Fibroblast of gingiva (primary cell): ENCODE results near the gene IGF2BP2.
"Not testable (repeated sequence)": the region's sequence is repeated elsewhere in the genome, so short reads cannot be mapped to it uniquely, and the experiment has no call there.

Experiments used
- DNase-seq: peaks from one replicate; pipeline ENCODE4 v3.0.0-alpha.2; 2011; ENCODE audit warnings: low read depth

Gene IGF2BP2

DNA sequence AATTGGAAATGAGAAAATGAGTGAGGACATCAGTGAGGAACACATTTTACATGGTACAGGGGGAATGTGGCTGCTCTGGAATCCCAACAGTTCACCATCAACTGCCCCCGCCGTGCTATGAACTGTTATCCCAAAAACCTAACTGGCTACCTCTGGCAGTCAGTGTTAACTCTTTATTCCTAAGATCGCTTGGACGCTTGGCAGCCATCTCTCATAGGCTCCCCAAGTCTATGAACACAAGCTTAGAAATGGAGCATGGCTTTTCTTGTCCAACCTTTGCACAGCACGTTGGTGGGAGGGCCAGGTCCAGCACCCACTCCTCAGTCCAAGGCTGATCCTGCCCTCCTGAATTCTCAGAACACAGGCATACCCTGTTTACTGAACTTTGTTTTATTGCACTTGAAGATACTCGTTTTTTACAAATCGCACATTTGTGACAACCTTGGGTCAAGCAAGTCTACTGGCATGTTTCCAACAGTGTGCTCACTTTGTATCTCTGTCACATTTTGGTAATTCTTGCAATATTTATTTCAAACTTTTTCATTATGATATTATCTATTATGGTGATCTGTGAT, 185.1 kb downstream of the IGF2BP2 start:
- DNase-seq: no peak

DNA sequence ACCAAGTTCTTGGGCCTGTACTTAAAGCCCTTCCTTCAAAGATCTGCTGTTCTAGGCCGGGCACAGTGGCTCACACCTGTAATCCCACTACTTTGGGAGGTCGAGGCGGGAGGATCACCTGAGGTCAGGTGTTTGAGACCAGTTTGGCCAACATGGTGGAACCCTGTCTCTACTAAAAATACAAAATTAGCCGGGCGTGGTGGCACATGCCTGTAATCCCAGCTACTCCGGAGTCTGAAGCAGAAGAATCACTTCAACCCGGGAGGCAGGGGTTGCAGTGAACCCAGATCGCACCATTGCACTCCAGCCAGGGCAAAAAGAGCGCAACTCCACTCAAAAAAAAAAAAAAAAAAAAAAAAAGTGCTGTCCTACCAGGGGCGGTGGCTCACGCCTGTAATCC, 186.2 kb downstream of the IGF2BP2 start:
- DNase-seq: not testable (repeated sequence)

DNA sequence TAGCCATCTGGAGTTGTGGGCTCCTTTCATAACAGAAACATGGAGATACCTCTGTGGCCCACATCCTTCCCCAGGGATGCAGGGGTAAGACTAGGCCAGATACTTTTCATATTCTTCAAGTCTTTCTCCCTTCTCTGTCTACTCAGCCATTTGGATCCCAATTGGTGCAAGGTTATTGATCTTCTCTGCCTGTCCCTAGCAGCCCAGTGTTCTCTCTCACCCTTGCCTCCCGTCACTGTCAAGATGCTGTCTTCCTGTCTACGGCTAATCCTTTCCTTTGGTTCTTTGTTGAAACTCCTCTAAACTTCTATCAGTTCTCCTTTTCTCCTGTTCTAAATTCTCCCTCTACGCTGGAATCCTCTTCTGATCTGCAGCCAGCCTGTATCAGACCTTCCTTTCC, 187.5 kb downstream of the IGF2BP2 start:
- no peak for DNase-seq

DNA sequence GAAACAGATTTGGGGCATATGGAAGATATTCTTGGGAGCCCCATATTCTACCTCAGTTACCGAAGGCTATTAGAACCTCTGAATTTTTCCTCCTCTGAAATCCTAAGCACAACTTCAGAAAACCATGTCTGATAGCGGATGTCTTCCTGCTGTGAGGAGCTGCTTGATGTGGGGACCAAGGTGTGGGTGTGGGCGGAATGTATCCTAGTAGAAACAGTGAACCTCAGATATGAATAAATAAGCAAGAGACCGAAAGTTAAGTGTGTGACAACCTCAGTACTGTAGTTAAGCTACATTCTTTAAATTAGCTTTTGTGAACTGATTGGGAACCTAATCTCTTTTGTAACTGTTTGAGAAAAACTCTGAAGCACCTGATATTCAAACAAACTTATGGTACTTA, 191.8 kb downstream of the IGF2BP2 start:
- no peak for DNase-seq

DNA sequence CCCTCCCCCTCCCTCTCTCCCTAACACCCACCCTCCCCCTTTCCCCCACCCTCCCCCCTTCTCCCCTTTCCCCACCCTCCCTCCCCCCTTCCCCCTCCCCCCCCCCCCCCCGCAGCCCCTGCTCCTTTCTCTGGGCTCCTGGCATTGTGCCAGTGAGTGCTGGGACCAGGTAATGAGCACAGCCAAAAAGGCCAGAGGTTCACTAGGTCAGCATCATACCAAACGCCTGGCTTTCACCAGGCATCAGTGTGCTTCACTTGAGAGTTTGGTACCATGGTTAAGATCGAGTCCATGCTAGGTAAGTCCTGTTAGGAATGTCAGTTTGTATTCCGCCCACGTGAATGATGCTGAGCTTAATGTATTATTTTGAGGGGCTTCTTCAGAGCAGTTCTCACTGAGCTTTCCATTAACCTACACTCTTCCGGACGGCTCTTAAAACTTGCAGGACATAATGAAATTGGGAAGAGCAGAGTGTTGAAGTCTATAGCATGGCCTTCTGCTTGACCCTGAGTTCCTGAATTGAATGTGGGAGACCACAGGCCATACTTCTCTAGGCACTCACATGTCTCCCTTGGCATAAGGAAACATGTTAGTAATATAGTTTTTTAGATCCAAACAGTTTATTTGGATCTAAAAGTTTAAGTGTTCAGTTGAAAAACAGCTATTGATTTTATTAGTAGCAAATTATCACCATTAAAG, 193.2 kb downstream of the IGF2BP2 start:
- peak; percentile 13 for DNase-seq

DNA sequence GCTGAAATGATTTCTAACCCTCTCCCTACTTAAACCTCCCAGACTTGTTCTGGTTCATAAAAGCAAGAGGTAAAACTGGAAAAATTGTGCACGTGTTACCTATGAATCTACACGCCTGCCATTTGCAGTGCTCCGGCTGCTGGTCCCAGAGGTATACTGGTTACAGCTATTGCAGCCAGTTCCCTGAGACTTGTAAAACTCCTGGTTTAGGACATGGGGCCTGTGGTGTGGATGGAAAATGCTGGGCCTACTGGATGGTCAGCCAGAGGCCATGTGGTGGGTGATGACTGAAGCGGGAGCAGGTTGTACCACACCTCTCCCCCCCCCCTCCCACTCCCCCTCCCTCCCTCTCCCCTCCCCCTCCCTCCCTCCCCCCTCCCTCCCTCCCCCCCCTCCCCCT, 193.7 kb downstream of the IGF2BP2 start:
- DNase-seq: peak; percentile 34

DNA sequence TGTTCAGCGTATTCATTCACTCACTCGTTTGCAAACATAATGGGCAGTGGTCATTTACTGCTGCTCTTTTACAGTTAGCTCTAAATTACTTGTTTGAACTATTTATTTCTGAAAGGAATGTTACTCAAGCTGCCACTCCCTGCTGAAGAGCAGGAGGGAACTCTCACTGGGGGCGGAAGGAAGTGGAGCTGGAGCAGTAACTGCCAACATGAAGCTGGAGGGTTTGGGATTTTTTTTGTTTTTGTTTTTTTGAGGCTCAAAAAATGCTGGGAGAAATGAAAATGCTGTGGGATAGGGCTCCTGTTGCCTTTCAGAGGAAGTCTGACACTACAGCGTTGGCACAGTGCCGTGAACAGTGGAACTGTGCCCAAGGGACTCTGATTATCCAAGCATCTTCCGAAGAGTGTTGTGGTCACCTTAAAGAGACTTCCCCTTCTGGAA, 194.6 kb downstream of the IGF2BP2 start:
- DNase-seq: peak; percentile 36

DNA sequence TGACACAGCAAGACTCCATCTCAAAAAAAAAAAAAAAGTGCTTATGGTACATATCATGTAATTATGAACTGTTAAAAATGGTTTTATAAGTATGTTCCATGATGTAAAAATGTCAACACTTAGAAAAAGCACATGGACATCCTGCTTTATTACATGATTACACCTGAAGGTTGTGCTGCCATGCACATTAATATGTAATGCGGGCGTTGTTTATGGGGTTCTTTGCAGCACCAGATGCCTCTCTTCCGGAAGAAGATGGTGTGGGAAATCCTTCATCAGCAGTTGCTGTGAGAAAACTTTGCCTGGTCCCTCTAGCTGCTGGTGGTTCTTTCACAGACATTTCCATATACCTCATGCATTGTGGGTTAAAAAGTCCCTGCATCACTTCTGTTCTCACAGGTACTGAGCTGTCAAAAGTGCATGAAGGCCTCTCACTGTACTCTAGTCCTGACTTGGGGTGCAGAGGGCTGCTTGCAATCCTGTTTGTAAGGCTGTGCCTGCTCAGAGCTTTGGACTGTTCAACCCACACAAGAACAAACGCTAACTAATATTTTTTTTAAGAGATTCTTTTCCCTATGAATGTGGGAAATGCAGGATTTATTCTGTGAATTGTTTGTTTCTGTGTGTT, 195.2 kb downstream of the IGF2BP2 start:
- DNase-seq: no peak

DNA sequence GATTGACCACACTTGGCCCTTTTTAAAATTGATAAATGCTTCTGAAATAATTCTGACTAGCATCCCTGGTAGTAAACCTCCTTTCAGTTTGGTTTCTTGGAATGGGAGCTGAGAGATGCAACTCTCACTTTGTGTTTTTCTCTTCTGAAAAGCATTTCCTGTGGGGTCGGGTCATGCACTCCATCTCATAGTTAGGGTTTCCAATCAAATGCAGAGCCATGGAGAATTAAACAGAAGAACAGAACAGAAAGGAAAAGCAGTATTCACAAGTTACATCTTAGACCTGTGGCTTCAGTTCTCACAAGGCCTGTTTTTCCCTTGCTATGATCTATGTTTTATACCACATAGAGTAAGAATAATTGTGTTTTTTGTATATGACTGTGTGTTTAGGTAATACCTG, 199.1 kb downstream of the IGF2BP2 start:
- no peak for DNase-seq

DNA sequence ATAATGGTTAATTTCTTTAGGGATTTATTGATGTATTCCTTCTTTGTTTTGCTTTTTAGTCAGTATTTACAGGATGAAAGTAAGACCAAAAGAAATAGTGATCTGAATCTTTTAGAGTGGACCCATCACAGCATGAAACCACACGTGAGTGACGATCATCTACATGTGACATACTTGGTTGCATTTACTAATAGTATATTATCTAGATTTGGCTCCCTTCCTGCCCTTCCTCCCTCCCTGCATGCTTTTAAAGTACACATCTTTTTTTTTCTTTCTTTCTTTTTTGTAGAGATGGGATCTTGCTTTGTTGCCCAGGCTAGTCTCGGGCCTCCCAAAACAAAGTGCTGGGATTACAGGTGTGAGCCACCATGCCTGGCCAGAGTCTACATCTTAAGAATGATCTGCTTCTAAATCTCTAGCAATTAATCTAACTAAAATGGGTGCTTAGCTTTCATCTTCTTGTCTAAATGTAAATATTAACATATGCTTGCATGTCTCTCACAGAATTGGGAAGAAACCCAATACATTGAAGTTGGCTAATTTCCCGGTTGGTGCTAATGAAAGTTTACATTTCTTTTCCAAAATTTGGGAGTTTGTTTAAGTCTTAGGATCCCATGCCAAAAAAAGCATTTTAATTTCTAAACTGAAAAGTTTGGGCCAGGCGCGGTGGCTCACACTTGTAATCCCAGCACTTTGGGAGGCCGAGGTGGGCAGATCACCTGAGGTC, 200.7 kb downstream of the IGF2BP2 start:
- no peak for DNase-seq

DNA sequence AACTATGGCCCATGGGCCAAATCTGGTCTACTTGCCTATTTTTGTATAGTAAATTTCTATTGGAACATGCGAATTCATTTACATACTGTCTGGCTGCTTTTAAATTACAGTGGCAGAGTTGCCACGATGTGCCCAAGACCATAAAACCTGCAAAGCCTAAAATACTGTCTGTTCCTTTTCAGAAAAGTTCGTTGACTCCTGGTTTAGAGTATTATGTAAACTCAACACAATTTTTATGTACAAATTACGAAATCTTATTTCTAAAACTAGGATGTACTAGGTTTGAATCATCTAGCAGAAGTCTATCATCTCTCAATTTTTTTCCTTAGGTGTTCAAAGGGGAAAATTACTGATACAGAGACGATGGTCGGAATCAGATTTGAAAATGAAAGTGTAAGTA, 211.8 kb downstream of the IGF2BP2 start:
- no peak for DNase-seq

DNA sequence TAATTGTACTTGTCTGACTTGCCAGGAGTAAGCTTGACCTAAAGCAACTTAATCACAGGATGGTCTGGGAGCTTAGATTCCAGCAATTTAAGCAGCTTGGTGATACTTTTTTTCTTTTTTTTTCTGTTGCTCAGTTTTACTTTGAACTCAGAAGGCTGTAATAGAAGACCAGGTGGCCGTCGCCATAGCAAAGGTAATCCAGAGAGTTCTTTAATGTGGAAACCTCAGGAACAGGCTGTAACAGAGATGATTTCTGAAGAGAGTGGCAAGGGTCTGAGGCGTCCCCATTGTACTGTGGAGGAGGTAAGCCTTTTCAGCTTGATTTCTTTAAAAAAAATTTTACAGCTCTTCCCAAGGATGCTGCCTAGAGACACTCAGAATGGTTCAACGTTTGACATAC, 218.6 kb downstream of the IGF2BP2 start:
- DNase-seq: no peak

DNA sequence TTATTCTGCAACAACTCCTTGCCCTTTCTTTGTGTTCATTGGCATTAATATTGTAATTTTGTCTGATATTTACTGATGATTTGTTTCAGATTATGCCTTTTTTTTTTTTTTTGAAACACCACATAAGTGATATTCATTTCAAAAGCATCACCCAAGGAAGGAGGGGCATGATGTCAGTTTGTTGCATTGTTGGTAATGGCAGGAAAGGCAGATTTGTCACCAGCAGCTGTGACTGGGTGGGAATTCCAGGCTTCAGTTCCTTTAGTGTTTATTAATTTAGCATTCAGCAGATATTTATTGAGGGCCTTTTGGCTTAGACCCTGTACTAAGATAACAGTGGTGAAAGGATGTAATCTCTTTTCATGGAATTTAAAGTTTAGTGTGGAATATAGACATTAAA, 219.3 kb downstream of the IGF2BP2 start:
- DNase-seq: no peak

DNA sequence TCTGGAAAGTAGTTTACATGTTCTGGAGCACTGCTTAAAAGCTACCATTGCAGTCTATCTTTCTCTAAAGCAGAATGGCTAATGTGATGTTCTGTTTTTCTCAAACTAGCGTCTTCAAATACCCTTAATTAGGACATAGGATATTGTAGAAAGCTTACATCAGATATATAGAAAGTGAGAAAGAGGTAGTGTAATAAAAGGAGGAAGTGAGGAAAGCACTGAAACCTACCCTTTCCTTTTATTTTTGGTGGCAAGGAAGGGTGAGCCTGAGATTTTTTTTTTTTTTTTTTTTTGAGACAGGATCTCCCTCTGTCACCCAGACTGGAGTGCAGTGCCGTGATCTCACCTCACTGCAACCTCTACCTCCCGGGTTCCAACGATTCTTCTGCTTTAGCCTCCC, 229.3 kb downstream of the IGF2BP2 start:
- DNase-seq: no peak

DNA sequence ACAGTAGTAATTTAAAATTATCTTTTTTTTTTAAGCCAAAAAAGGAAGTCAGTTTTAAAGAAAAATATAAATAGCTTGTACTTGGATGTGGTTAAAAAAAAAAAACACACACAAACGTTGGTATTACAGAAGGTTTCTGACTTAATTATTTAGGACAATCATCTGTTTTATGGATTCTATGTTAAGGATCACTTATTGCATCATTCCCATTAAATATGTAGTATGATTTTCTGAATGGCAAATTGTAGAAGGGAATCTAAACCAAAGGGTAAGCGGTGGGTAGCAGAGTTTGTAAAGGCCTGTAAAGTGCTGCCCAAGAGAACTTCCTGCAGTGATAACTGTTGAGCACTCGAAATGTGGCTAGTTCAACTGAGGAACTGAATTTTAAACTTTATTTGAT, 230.8 kb downstream of the IGF2BP2 start:
- no peak for DNase-seq
